ENCODE data around the gene RBM26.

Gene RBM26

DNA sequence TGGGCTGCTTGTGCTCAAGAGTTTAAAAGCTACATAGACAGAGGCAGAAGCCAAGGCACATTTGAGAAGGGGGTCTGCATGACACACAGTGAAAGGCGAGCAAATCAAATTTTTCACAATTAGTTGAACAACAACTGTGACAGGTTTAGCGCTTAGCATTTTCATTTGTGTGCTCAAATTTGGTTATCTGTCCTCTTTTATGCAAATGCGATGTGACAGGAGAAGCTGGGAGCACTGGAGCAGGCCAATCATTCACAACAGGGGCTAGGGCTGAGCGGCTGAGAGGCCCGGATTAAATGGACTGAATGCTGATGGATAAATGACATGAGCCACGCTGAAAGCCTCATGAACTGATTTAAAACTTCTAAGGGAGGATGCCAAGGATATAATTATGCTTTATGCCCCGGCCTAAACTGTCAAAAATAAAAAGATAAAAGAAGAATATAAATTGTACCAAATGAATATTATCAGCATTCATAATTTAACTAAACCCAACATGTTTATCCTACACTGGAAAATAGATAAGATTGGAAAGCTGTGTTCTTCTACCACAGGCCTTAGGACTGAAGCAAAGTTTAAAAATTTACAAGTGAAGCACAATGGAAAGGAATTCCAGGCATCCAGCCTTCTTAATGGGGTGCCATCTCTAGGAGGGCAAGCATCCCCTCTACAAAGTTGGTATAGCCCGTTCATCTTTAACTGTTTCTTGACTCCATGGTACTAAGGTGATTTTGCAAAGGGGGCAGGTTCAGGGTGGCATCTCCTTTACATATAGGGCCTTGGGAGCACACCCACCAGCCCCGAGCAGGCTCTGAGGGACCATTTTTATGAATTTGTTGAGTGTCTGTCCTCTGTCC lies 117.9 kb downstream of the RBM26 start:
- Histone ChIP-seq H3K36me3 (no peaks in the 10 kb centered on the region), H3K4me3 (ENCODE audit: low read depth in 1 of 2, low read length in 1 of 2) (no peak overlapping the region), H3K9me3 (no peaks in the 10 kb centered on the region), H3K27ac (no peak overlapping the region), H3K27me3 (no peaks in the 10 kb centered on the region), H3K4me1 (ENCODE audit: control insufficient read depth in 1 of 2, insufficient read depth in 1 of 2, low read depth in 1 of 2, low read length in 1 of 2) (peaks cover under 1 to 4% of the 10 kb centered on the region in 2 experiments)
- TF ChIP-seq, protein P1, sequence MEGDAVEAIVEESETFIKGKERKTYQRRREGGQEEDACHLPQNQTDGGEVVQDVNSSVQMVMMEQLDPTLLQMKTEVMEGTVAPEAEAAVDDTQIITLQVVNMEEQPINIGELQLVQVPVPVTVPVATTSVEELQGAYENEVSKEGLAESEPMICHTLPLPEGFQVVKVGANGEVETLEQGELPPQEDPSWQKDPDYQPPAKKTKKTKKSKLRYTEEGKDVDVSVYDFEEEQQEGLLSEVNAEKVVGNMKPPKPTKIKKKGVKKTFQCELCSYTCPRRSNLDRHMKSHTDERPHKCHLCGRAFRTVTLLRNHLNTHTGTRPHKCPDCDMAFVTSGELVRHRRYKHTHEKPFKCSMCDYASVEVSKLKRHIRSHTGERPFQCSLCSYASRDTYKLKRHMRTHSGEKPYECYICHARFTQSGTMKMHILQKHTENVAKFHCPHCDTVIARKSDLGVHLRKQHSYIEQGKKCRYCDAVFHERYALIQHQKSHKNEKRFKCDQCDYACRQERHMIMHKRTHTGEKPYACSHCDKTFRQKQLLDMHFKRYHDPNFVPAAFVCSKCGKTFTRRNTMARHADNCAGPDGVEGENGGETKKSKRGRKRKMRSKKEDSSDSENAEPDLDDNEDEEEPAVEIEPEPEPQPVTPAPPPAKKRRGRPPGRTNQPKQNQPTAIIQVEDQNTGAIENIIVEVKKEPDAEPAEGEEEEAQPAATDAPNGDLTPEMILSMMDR (IDR thresholded peaks at IDR 0.05), result no peak

DNA sequence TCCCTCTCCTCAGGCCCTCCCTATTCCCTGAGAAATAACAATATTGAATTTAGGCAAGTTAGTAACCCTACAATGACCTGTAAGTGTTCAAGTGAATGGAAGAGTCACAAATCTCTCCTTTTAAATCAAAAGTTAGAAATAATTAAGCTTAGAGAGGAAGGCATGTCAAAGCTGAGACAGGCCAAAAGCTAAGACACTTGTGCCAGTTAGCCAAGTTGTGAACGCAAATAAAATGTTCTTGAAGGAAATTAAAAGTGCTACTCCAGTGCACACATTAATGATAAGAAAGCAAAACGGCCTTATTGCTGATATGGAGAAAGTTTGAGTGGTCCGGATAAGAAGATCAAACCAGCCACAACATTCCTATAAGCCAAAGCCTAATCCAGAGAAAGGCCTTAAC lies 120.9 kb downstream of the RBM26 start:
- TF ChIP-seq, protein P1 (IDR thresholded peaks at IDR 0.05), result no peak
- H3K36me3 ChIP-seq, result no peaks in the 10 kb centered on the region
- no peak overlapping the region for H3K27ac ChIP-seq
- H3K27me3 ChIP-seq, result no peaks in the 10 kb centered on the region
- H3K4me1 ChIP-seq (ENCODE audit: control insufficient read depth in 1 of 2, insufficient read depth in 1 of 2, low read depth in 1 of 2, low read length in 1 of 2), result peaks cover 8 to 12% of the 10 kb centered on the region in 2 experiments
- no peak overlapping the region for H3K4me3 ChIP-seq (ENCODE audit: low read depth in 1 of 2, low read length in 1 of 2)
- H3K9me3 ChIP-seq, result no peaks in the 10 kb centered on the region

DNA sequence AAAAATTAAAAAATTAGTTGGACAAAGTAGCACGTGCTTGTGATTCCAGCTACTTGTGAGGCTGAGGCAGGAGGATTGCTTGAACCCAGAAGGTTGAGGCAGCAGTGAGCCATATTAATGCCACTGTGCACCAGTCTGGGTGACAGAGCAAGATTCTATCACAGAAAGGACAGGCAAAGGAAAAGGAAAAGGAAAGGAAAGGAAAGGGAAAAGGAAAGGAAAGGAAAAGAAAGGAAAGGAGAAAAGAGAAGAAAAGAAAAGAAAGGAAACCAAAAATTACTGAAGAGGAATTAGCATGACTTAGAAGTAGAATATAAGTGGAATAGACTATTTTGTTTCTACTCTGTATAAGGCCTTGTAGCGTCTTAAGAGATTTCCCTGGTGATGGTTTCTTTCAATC lies 122.3 kb downstream of the RBM26 start:
- Histone ChIP-seq H3K4me1 (ENCODE audit: control insufficient read depth in 1 of 2, insufficient read depth in 1 of 2, low read depth in 1 of 2, low read length in 1 of 2) (peaks cover 8 to 12% of the 10 kb centered on the region in 2 experiments), H3K9me3 (no peaks in the 10 kb centered on the region), H3K4me3 (ENCODE audit: low read depth in 1 of 2, low read length in 1 of 2) (no peak overlapping the region), H3K27me3 (no peaks in the 10 kb centered on the region), H3K36me3 (no peaks in the 10 kb centered on the region), H3K27ac (no peak overlapping the region)
- TF ChIP-seq, protein P1 (IDR thresholded peaks at IDR 0.05), result no peak

DNA sequence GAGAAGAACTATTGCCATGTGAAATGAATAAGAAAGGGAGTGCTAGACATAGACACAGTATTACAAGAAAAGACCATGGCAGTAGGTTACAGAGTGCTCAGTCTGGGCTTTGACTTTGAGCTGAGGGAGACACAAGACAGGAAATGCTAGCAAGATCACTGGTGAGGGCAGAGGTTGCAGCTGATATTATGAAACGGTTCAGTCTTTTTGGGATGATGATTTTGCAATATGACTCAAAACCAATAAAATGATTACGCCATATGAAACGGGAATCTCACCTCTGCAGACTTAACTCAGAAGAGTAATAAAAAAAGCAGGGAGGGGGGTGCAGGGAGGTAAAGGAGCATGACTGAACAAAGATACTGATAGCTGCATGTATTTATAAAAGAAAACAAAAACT lies 123.1 kb downstream of the RBM26 start:
- no peak overlapping the region for H3K27ac ChIP-seq
- no peaks in the 10 kb centered on the region for H3K27me3 ChIP-seq
- H3K36me3 ChIP-seq, result no peaks in the 10 kb centered on the region
- H3K4me1 ChIP-seq (ENCODE audit: control insufficient read depth in 1 of 2, insufficient read depth in 1 of 2, low read depth in 1 of 2, low read length in 1 of 2), result peaks cover 8 to 12% of the 10 kb centered on the region in 2 experiments
- H3K4me3 ChIP-seq (ENCODE audit: low read depth in 1 of 2, low read length in 1 of 2), result no peak overlapping the region
- TF ChIP-seq, protein P1 (IDR thresholded peaks at IDR 0.05), result no peak
- H3K9me3 ChIP-seq, result no peaks in the 10 kb centered on the region

DNA sequence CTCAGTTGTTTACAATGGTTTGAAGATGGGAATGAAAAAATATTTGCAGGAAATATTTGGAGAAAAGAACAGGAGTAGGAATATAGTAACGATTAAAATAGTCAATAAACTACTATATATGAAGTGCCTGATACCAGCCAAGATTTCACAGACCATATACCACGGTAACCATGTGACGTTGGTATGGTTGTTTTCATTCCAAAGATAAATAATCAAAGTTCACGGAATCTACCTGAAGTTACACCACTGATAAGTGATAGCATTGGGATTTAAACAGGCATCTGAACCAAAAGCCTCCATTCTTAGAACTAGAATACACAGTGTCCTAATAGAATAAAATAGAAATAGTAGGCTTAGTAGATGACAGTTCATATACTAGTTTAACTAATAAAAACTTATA lies 123.5 kb downstream of the RBM26 start:
- H3K27ac ChIP-seq, result no peak overlapping the region
- H3K4me3 ChIP-seq (ENCODE audit: low read depth in 1 of 2, low read length in 1 of 2), result no peak overlapping the region
- H3K4me1 ChIP-seq (ENCODE audit: control insufficient read depth in 1 of 2, insufficient read depth in 1 of 2, low read depth in 1 of 2, low read length in 1 of 2), result peaks cover 8 to 12% of the 10 kb centered on the region in 2 experiments
- H3K27me3 ChIP-seq, result no peaks in the 10 kb centered on the region
- TF ChIP-seq, protein P1 (IDR thresholded peaks at IDR 0.05), result no peak
- H3K9me3 ChIP-seq, result no peaks in the 10 kb centered on the region
- no peaks in the 10 kb centered on the region for H3K36me3 ChIP-seq
